Left lung (tissue), 10 donors: ENCODE measurements around the gene PTGDR2. TPM values are rescaled to one million over a fixed set of nuclear protein-coding genes. Genes with fewer than 3 reads are reported as not detected.
A peak's percentile ranks its signal among the peaks of the same experiment; 100 is the strongest.
"Not testable (repeated sequence)": the region's sequence is repeated elsewhere in the genome, so short reads cannot be mapped to it uniquely, and the experiment has no call there.

Experiments used
- ATAC-seq: fragments of 200-7000 bp; cut with Tn5 transposase; one replicate; pipeline ENCODE4 v1.9.1; 2020; ENCODE audit warnings: moderate library complexity
- DNase-seq, 4 donors: peaks; one replicate each; pipeline ENCODE4 v3.0.0-alpha.2; 2013 to 2020
- H3K27ac ChIP-seq, 2 donors: fragments of 200-600 bp; sonication (generic) in 1 of 2; one replicate each; pipeline versions ENCODE4 v1.5.0 to v1.8.0; 2020 to 2021
- H3K27me3 ChIP-seq, 2 donors: fragments of 200-600 bp; sonication (generic) in 1 of 2; one replicate each; pipeline versions ENCODE4 v1.5.0 to v1.8.0; 2020 to 2021
- H3K36me3 ChIP-seq, 2 donors: fragments of 200-600 bp; sonication (generic) in 1 of 2; one replicate each; pipeline versions ENCODE4 v1.5.0 to v1.8.0; 2020 to 2021
- H3K4me1 ChIP-seq, 2 donors: fragments of 200-600 bp; one replicate each; pipeline ENCODE4 v1.8.0; 2021
- H3K4me3 ChIP-seq, 2 donors: fragments of 200-600 bp; sonication (generic) in 1 of 2; one replicate each; pipeline versions ENCODE4 v1.5.0 to v1.8.0; 2020 to 2021; ENCODE audit warnings: mild to moderate bottlenecking in 1 of 2
- H3K9me3 ChIP-seq, 2 donors: fragments of 200-600 bp; sonication (generic) in 1 of 2; one replicate each; pipeline versions ENCODE4 v1.5.0 to v1.8.0; 2020 to 2021
- CTCF ChIP-seq, 2 donors: fragments of 200-600 bp; sonication (generic) in 1 of 2; IDR thresholded peaks; one replicate each; pipeline versions ENCODE4 v1.5.0 to v1.8.0; 2021; ENCODE audit warnings: antibody characterized with exemption in 2 of 2
- intact Hi-C, 2 donors: fragments of 100-400 bp; cut with DNase I; formaldehyde crosslinking; loops; one replicate each; pipeline versions ENCODE4 v1.11.2 to v1.14.2; 2022
- polyA plus RNA-seq, 6 donors: library from polyadenylated mRNA; unstranded; fragments of 120-200 nt; gene quantifications; one replicate each; pipeline ENCODE4 v1.2.1, GENCODE V29; 2013; ENCODE audit not compliant: insufficient read length in 6 of 6
- total RNA-seq, 2 donors: library from RNA; stranded (reverse); fragmentation: NEBNext Ultra II Directional; extraction: Animal tissue kit (Norgen Biotek cat#: 25700); gene quantifications; one replicate each; pipeline ENCODE4 v1.2.1, GENCODE V29; 2021
- donor health status: DM: no; HTN: yes; CAD: no.
- donor health status: DM: no; HTN: no; CAD: no.

Gene PTGDR2
- total and polyA plus RNA-seq, 8 donors = 0.17 to 0.41 (median 0.21) TPM; not detected in 1

GRCh38 chr11:60830478-60831142 is 25.1 kb downstream of the PTGDR2 start:
- no peaks in the 10 kb centered on the region for H3K36me3 ChIP-seq
- no peaks in the 10 kb centered on the region for H3K9me3 ChIP-seq
- no peak for TF ChIP-seq CTCF (IDR thresholded peaks at IDR 0.05)
- intact Hi-C loops = loop anchor here in 1 of 2 donors (10.0 kb wide), 1 partner anchor 354 kb away; no protein-coding TSS in a partner anchor
- H3K4me3 ChIP-seq = no peak overlapping the region
- H3K4me1 ChIP-seq = peaks cover 0 to 8% of the 10 kb centered on the region in 2 donors
- DNase-seq (no peak), ATAC-seq (no peak)
- peaks cover 9 to 86% of the 10 kb centered on the region in 2 donors for H3K27me3 ChIP-seq
- no peak overlapping the region for H3K27ac ChIP-seq

- H3K9me3 ChIP-seq = no peaks in the 10 kb centered on the region
- H3K27ac ChIP-seq = no peak overlapping the region
- H3K36me3 ChIP-seq = no peaks in the 10 kb centered on the region
- TF ChIP-seq CTCF (IDR thresholded peaks at IDR 0.05) = no peak
- ATAC-seq = no peak
- peaks cover 13 to 77% of the 10 kb centered on the region in 2 donors for H3K27me3 ChIP-seq
- no peak overlapping the region for H3K4me3 ChIP-seq
- no peak for DNase-seq
- intact Hi-C loops = no loop called here
- H3K4me1 ChIP-seq = no peaks in the 10 kb centered on the region
These were observed 30.0 kb downstream of the PTGDR2 start for GRCh38 chr11:60825790-60826189.

- Histone ChIP-seq H3K36me3 (no peaks in the 10 kb centered on the region), H3K27me3 (peaks cover 13 to 77% of the 10 kb centered on the region in 2 donors), H3K9me3 (no peaks in the 10 kb centered on the region), H3K4me1 (no peaks in the 10 kb centered on the region), H3K4me3 (no peak overlapping the region), H3K27ac (no peak overlapping the region)
- DNase-seq (no peak), ATAC-seq (no peak)
- intact Hi-C loops = no loop called here
- no peak for TF ChIP-seq CTCF (IDR thresholded peaks at IDR 0.05)
These were observed 30.6 kb downstream of the PTGDR2 start for GRCh38 chr11:60825118-60825517.

- H3K27ac ChIP-seq, intact Hi-C loops, H3K4me1 ChIP-seq, DNase-seq, H3K9me3 ChIP-seq, H3K4me3 ChIP-seq, H3K36me3 ChIP-seq: not testable (repeated sequence)
- ATAC-seq = peak; percentile 72
- H3K27me3 ChIP-seq = peaks cover 13 to 68% of the 10 kb centered on the region in 2 donors
These were observed 31.9 kb downstream of the PTGDR2 start for GRCh38 chr11:60823745-60824306.

DNA sequence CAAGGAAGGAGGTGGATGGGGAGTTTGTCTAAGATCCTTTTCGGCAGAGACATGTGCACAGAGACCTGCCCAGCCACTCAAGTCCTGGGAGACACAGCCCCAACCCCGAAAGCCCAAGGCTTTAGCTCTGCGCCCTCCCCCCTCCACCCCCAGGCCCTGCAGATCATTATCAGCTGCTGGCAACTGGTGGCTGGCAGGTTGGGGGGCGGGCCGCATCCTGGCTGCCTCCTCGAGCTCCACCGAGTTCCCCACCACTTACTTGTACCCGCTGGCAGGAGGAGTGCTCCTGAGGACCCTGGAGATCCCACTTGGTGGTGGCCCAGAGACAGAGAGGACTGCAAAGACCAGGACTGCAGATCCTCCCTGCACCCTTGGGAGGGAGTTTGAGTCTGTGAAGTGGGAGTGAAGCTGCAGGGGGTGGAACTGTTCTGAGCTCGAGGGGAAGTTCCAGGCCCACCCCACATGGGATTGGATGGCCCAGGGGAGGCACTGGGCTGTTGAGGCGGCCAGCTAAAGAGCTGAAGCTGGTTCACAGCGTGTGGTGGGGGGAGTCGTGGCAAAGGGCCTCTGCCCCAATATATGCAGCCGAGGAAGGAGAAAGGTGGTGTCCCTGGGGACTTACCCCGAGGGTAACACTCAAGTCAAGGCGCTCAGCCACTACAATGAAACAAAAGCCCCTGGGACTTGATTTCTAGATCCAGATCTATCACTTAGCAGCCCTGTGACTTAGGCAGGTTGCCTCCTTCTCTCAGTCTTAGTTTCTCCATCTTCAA is 33.7 kb downstream of the PTGDR2 start:
- no peak for TF ChIP-seq CTCF (IDR thresholded peaks at IDR 0.05)
- H3K36me3 ChIP-seq = no peaks in the 10 kb centered on the region
- peaks cover 0 to 7% of the 10 kb centered on the region in 2 donors for H3K9me3 ChIP-seq
- intact Hi-C loops = no loop called here
- no peak overlapping the region for H3K4me3 ChIP-seq
- H3K4me1 ChIP-seq = no peaks in the 10 kb centered on the region
- H3K27ac ChIP-seq = no peak overlapping the region
- H3K27me3 ChIP-seq = peaks cover 13 to 68% of the 10 kb centered on the region in 2 donors
- DNase-seq (no peak), ATAC-seq (no peak)
